ENCODE data around the gene ORAI3. TPM values are rescaled to one million over a fixed set of nuclear protein-coding genes. Genes with fewer than 3 reads are reported as not detected.

The ORAI3 gene
- total and polyA plus RNA-seq, 2 of the 13 experiments (the other 11 are each of a cell fraction or from before 2014, with no cell fraction given), result 11.4 to 32.0 TPM

- TF ChIP-seq ZNF607 (CRISPR knock-in tag; IDR thresholded peaks at IDR 0.05; ENCODE audit: borderline replicate concordance), result no peak; the same call in 1 of the 2 replicates
- no peak for TF ChIP-seq ZNF33B (CRISPR knock-in tag; IDR thresholded peaks at IDR 0.05)
- no peak for TF ChIP-seq POGZ (CRISPR knock-in tag; IDR thresholded peaks at IDR 0.05)
- TF ChIP-seq ZNF598 (CRISPR knock-in tag; IDR thresholded peaks at IDR 0.05; ENCODE audit: borderline replicate concordance), result no peak
- TF ChIP-seq, protein P1, sequence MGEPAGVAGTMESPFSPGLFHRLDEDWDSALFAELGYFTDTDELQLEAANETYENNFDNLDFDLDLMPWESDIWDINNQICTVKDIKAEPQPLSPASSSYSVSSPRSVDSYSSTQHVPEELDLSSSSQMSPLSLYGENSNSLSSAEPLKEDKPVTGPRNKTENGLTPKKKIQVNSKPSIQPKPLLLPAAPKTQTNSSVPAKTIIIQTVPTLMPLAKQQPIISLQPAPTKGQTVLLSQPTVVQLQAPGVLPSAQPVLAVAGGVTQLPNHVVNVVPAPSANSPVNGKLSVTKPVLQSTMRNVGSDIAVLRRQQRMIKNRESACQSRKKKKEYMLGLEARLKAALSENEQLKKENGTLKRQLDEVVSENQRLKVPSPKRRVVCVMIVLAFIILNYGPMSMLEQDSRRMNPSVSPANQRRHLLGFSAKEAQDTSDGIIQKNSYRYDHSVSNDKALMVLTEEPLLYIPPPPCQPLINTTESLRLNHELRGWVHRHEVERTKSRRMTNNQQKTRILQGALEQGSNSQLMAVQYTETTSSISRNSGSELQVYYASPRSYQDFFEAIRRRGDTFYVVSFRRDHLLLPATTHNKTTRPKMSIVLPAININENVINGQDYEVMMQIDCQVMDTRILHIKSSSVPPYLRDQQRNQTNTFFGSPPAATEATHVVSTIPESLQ (CRISPR knock-in tag; conservative IDR thresholded peaks at IDR 0.05), result no peak
- no peak for TF ChIP-seq POLR2AphosphoS2 (IDR thresholded peaks at IDR 0.05; ENCODE audit: low read depth, low read length)
- TF ChIP-seq ZNF121 (CRISPR knock-in tag; IDR thresholded peaks at IDR 0.05), result no peak
- TF ChIP-seq GZF1 (CRISPR knock-in tag; IDR thresholded peaks at IDR 0.05), result no peak
- no peak for TF ChIP-seq FOXK2 (IDR thresholded peaks at IDR 0.05)
- no peak for TF ChIP-seq ZBTB20 (CRISPR knock-in tag; IDR thresholded peaks at IDR 0.05; ENCODE audit: borderline replicate concordance, low read depth)
- TF ChIP-seq ZNF570 (CRISPR knock-in tag; IDR thresholded peaks at IDR 0.05; ENCODE audit: borderline replicate concordance), result no peak
- peak; percentile 35; the same call in 1 of the 2 replicates for TF ChIP-seq ZNF263 (CRISPR knock-in tag; IDR thresholded peaks at IDR 0.05)
- TF ChIP-seq BCL6 (CRISPR knock-in tag; IDR thresholded peaks at IDR 0.05), result no peak
- no peak for TF ChIP-seq SATB2 (CRISPR knock-in tag; IDR thresholded peaks at IDR 0.05)
- TF ChIP-seq ATAD3A (CRISPR knock-in tag; IDR thresholded peaks at IDR 0.05), result no peak
- TF ChIP-seq MXD4 (CRISPR knock-in tag; IDR thresholded peaks at IDR 0.05), result no peak
- TF ChIP-seq RAD51 (IDR thresholded peaks at IDR 0.05; ENCODE audit: borderline replicate concordance), result no peak
- TF ChIP-seq ZSCAN31 (CRISPR knock-in tag; IDR thresholded peaks at IDR 0.05; ENCODE audit: low read depth), result 0 out of 2 replicates have a peak, but pooled peaks have one; percentile 53
- TF ChIP-seq, protein P2, sequence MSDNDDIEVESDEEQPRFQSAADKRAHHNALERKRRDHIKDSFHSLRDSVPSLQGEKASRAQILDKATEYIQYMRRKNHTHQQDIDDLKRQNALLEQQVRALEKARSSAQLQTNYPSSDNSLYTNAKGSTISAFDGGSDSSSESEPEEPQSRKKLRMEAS (IDR thresholded peaks at IDR 0.05), result peak; percentile 52
- TF ChIP-seq ZNF382 (CRISPR knock-in tag; IDR thresholded peaks at IDR 0.05; ENCODE audit: borderline replicate concordance), result no peak
- TF ChIP-seq ZNF639 (CRISPR knock-in tag; conservative IDR thresholded peaks at IDR 0.05), result 0 out of 2 replicates have a peak, but pooled peaks have one; percentile 40
- TF ChIP-seq, protein P3, sequence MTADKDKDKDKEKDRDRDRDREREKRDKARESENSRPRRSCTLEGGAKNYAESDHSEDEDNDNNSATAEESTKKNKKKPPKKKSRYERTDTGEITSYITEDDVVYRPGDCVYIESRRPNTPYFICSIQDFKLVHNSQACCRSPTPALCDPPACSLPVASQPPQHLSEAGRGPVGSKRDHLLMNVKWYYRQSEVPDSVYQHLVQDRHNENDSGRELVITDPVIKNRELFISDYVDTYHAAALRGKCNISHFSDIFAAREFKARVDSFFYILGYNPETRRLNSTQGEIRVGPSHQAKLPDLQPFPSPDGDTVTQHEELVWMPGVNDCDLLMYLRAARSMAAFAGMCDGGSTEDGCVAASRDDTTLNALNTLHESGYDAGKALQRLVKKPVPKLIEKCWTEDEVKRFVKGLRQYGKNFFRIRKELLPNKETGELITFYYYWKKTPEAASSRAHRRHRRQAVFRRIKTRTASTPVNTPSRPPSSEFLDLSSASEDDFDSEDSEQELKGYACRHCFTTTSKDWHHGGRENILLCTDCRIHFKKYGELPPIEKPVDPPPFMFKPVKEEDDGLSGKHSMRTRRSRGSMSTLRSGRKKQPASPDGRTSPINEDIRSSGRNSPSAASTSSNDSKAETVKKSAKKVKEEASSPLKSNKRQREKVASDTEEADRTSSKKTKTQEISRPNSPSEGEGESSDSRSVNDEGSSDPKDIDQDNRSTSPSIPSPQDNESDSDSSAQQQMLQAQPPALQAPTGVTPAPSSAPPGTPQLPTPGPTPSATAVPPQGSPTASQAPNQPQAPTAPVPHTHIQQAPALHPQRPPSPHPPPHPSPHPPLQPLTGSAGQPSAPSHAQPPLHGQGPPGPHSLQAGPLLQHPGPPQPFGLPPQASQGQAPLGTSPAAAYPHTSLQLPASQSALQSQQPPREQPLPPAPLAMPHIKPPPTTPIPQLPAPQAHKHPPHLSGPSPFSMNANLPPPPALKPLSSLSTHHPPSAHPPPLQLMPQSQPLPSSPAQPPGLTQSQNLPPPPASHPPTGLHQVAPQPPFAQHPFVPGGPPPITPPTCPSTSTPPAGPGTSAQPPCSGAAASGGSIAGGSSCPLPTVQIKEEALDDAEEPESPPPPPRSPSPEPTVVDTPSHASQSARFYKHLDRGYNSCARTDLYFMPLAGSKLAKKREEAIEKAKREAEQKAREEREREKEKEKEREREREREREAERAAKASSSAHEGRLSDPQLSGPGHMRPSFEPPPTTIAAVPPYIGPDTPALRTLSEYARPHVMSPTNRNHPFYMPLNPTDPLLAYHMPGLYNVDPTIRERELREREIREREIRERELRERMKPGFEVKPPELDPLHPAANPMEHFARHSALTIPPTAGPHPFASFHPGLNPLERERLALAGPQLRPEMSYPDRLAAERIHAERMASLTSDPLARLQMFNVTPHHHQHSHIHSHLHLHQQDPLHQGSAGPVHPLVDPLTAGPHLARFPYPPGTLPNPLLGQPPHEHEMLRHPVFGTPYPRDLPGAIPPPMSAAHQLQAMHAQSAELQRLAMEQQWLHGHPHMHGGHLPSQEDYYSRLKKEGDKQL (CRISPR knock-in tag; IDR thresholded peaks at IDR 0.05; ENCODE audit: low read depth), result no peak; the same call in 1 of the 2 replicates
These were observed at the start of gene ORAI3 (continued) for GRCh38 chr16:30948667-30949649.
